ENCODE results near the gene EXT2. TPM values are rescaled to one million over a fixed set of nuclear protein-coding genes. Genes with fewer than 3 reads are reported as not detected.

Gene EXT2
- total and polyA plus RNA-seq, 2 of the 13 experiments (the other 11 are each of a cell fraction or from before 2014, with no cell fraction given), result 61.5 to 68.7 TPM

GRCh38 chr11:44095506-44096359 is at the start of gene EXT2 (continued):
- TF ChIP-seq GABPB1 (CRISPR knock-in tag; IDR thresholded peaks at IDR 0.05), result peak; percentile 69; the same call in 1 of the 2 replicates
- no peak for TF ChIP-seq WIZ (CRISPR knock-in tag; IDR thresholded peaks at IDR 0.05)
- TF ChIP-seq NBN (conservative IDR thresholded peaks at IDR 0.05), result no peak
- TF ChIP-seq ZNF230 (CRISPR knock-in tag; IDR thresholded peaks at IDR 0.05), result no peak
- peak in 1 of 2 experiments; percentile 69; a peak in 2 of 4 replicates for TF ChIP-seq POLR2A (IDR thresholded peaks at IDR 0.05; ENCODE audit: insufficient read depth in 1 of 2, low read depth in 2 of 2, low read length in 2 of 2)
- no peak for TF ChIP-seq HMGA1 (CRISPR knock-in tag; conservative IDR thresholded peaks at IDR 0.05)
- no peak for TF ChIP-seq MIER2 (CRISPR knock-in tag; IDR thresholded peaks at IDR 0.05)
- TF ChIP-seq PLSCR1 (CRISPR knock-in tag; IDR thresholded peaks at IDR 0.05; ENCODE audit: borderline replicate concordance), result no peak
- no peak for TF ChIP-seq ZNF225 (CRISPR knock-in tag; IDR thresholded peaks at IDR 0.05)
- TF ChIP-seq XRCC5 (optimal IDR thresholded peaks at IDR 0.05; ENCODE audit: low read length), result peak; percentile 90
- TF ChIP-seq ZNF598 (CRISPR knock-in tag; IDR thresholded peaks at IDR 0.05; ENCODE audit: borderline replicate concordance), result no peak
- no peak for TF ChIP-seq TAF15 (IDR thresholded peaks at IDR 0.05; ENCODE audit: low read depth, low read length, poor library complexity, severe bottlenecking)
- no peak for TF ChIP-seq ZBTB3 (CRISPR knock-in tag; IDR thresholded peaks at IDR 0.05; ENCODE audit: borderline replicate concordance, low read depth)
- TF ChIP-seq TBP (CRISPR knock-in tag; IDR thresholded peaks at IDR 0.05), result no peak
- no peak for TF ChIP-seq NONO (IDR thresholded peaks at IDR 0.05)
- TF ChIP-seq NONO (CRISPR knock-in tag; conservative IDR thresholded peaks at IDR 0.05), result peak; percentile 56; the same call in 1 of the 2 replicates
- no peak for TF ChIP-seq ZNF124 (CRISPR knock-in tag; IDR thresholded peaks at IDR 0.05)
- TF ChIP-seq ARNT2 (CRISPR knock-in tag; IDR thresholded peaks at IDR 0.05; ENCODE audit: low read depth), result peak; percentile 16; the same call in 1 of the 2 replicates
- no peak for TF ChIP-seq RBAK (CRISPR knock-in tag; IDR thresholded peaks at IDR 0.05)
- no peak for TF ChIP-seq KLF15 (CRISPR knock-in tag; IDR thresholded peaks at IDR 0.05; ENCODE audit: borderline replicate concordance)
- TF ChIP-seq MIXL1 (CRISPR knock-in tag; IDR thresholded peaks at IDR 0.05), result no peak
- TF ChIP-seq ZNF773 (CRISPR knock-in tag; IDR thresholded peaks at IDR 0.05; ENCODE audit: borderline replicate concordance), result no peak
- no peak for TF ChIP-seq ATRX (CRISPR knock-in tag; IDR thresholded peaks at IDR 0.05; ENCODE audit: borderline replicate concordance)
- no peak for TF ChIP-seq ZBTB33 (CRISPR knock-in tag; IDR thresholded peaks at IDR 0.05)
- TF ChIP-seq GLMP (CRISPR knock-in tag; IDR thresholded peaks at IDR 0.05; ENCODE audit: borderline replicate concordance), result no peak
- no peak for TF ChIP-seq ZNF251 (CRISPR knock-in tag; IDR thresholded peaks at IDR 0.05)
- no peak for TF ChIP-seq HNRNPH1 (optimal IDR thresholded peaks at IDR 0.05; ENCODE audit: low read depth, low read length)
- no peak for TF ChIP-seq DRAP1 (CRISPR knock-in tag; IDR thresholded peaks at IDR 0.05)
- TF ChIP-seq RXRA (CRISPR knock-in tag; IDR thresholded peaks at IDR 0.05), result no peak
